ENCODE data around the gene SPOP.
"Not testable (repeated sequence)": the region's sequence is repeated elsewhere in the genome, so short reads cannot be mapped to it uniquely, and the experiment has no call there.

The SPOP gene

DNA sequence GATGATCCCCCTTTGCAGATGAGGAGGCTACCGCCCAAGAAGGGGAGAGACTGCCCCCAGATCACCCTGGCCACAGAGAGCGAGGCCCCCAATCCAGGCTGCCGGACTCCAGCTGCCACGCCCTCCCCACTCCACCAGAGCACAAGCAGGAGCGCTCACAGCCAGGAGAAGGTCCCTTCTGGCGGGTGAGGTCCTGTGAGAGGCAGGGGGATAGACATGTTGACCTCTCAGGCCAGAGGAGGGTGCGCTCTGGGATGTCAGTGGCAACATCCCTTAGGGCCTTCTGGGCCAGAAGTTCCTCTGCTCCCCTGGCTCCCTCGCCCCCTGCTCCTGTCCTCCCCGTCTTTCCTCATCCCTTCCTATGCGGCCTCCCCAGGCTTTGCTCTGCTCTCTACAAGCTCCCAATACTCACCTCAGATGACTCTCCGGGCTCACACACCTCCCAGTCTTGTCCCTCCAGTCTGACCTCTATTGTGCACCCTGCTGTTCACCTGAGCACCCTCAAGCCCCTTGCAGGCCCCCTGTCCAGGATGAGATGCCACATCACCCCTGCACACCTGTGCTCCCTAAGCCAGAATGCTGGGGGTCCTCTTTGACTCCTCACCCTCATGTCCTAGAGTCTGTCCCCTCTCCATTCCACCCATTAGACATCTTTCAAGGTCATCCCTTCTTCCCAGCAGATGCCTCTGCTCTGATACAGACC, 107.2 kb downstream of the SPOP start:
- no peak for DNase-seq

DNA sequence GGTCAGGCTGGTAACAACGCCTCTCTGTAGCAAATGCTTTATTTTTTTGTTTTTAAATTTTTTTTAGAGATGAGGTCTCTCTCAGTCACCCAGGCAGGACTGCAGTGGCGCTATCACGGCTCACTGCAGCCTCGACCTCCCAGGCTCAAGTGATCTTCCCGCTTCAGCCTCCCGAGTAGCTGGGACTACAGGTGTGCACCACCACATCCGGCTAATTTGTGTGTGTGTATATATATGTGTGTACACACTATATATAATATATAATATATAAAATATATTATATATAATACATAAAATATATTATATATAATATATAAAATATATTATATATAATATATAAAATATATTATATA, 109.2 kb downstream of the SPOP start:
- not testable (repeated sequence) for DNase-seq

GRCh38 chr17:49567871-49568694, 109.8 kb downstream of the SPOP start:
- peak; percentile 83 for DNase-seq

DNA sequence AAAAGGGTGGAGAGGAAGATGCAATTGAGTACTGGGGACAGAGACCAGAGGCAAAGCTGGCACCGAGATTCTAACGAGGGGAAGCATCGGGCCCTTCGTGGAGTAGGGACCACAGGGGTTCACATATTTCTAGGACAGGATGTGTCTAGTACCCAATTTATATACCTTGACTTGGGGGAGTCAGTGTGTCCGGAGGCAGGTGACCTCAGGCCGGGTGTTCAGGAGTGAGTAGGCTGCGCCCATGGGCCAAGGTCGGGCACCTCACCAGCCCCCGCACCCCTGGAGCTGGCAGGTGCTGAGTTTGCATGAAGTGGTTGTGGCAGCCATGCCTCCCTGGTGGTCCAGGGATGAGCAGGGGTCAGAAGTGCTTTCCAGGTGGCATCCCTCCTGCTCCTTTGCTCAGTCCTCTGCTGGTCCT, 110.8 kb downstream of the SPOP start:
- no peak for DNase-seq

GRCh38 chr17:49566668-49567071, 111.2 kb downstream of the SPOP start:
- no peak for DNase-seq

DNA sequence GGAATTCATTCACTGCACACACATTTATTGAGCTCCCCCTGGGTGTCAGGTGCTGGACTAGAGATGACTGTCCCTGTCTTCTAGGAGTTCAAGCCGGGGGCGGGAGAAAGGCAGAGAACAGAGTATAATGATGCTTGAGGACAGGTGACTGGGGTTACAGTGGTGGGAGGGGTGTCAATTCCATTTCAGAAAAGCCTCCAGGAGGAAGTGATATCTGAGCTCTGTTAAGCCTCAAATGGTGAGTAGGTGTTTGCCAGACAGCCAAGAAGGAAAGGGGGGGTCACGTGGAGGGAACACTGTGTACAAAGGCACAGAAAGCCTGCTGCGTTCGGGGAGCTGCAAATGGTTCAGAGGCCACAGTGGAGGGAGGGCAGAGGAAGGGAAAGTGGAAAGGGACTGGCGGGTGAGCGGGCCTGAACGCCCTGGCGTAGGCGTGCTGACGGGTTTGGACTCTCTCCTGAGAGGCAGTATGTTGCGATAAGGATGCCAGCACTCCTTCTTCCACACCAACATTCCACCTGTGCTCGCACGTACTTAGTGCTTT, 111.9 kb downstream of the SPOP start:
- no peak for DNase-seq

GRCh38 chr17:49564638-49565037, 113.3 kb downstream of the SPOP start:
- DNase-seq: no peak

- DNase-seq: no peak
These were observed 120.4 kb downstream of the SPOP start for GRCh38 chr17:49557312-49558024.

DNA sequence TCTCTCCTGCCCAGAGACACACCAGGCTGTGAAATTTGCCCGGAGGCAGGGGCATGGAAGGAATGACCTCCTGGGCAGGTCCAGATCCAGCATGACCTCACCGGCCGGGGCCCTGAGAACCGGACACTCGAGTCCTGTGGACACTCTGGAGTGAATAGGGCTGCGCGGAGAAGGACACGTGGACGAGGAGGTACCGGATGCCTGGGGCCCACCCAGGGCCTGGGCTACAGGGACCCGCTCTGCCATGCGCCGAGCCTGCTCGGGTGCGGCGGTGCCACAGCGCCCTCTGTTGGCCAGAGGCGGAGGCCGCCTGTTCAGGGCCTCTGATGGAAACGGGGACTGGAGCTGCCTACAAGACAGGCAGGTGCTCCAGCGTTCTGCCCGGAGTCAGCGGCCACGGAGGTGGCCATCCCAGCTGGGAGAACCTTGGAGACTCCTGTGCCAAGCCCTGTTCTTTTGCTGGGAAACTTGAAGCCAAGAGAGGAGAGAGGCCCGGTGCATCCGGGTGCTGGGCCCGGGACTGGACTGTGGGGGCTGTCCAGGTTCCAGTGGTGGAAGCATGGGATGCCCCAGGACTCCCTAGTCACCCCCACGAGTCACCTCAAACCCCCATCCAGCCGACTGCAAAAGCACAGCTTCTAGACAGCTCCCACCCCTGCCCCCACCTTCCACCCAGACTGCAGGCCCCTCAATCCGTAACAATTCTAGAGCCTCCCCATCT, 121.5 kb downstream of the SPOP start:
- peak; percentile 85 for DNase-seq

- DNase-seq: no peak
These were observed 122.2 kb downstream of the SPOP start for GRCh38 chr17:49555495-49556222.

DNA sequence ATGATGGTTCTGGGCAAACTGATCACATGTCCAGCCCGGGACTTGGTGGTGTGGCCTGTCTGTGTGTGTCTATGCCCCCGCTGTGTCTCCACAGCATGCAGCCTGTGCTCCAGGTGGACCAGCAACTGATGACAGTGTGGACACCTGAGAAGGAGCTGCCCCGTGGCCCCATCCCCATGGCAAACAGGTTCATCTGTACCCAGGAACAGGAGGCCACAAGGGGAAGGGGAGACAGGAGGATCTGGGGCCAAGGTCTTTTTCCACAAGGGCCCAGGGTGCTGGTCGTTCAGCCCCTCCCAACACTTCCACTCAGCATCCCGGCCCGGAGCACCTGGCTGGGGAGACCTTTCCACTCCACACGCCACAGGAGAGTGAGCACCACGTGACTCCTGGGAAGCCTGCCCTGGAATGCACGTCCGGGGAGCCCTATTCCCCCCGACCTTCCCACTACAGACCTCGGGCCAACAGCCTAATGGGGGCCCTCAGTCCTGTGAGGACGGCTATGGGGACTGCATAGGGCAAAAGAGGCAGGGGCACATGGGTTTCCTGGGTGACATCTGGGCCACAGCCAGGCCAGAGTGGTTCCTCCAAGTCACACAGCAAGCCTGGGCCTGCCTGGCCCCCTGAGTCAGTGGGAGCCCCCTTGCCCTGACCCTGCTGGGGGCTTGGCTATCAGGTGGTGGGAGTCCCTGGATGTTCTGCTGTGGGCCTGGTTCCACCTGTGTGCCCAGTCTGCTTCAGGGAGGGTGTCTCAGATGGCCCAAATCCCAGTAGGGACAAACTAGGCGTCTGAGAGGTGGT, 123.0 kb downstream of the SPOP start:
- no peak for DNase-seq

DNA sequence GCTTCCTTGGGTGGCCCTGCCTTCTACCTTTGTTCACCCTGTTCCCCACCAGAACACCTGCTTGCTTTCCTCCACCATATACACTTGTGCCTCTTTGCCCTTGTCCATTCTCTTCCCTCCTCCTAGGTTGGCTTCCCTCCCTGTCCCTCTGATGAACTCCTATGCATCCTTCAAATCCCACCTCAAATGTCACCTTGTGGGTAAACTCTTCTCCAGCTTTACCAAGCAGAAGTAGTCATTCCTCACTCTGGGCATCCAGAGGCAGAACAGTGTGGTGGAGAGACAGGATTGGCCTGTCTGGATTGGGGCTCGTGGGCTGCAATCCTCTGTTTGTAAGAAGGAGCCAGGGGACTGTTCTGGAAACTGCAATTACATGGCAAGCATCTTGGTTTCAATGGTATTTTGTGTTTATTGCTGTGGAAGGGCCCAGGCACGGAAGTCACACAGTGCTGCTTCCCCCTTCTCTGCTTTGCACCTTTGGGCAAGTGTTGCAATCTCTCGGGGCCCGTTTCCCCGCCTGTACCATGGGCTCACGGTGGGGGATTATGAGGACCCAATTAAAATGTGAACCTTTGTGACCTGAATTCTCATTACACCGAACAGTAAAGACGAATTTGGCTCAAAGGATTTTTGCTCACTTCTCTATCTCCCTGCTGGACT, 124.1 kb downstream of the SPOP start:
- no peak for DNase-seq

DNA sequence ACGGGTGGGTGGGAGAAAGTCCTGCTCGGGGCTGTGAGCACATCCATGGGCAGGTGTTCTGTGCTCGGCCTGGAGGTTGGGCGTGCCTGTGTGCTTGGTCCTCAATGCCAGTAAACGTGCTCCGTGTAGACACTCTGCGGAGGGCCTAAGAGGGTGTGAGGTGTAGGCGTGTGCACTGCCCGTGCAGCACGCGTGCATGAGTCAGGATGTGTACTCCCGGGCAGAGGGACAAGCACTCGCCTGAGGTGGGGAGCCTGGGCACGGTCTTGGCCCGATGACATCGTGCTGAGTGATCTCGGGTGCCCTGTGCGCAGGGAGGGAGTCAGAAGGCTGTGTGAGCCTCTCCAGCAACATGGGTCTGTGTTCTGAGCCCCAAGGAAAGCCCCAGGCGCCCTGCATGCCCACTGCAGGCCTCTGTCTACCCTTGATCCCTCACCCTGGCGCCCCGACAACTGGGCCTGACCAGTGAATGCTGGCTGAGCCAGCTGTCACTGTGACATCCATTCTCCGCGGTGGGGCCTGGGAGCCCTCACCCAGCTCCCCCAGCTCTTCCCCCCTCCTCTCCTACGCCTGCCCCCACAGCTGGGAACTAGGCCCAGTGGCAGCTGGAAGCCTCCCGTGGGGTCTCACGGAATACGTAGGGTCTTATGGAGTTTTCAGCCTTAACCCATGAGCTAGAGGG, 125.7 kb downstream of the SPOP start:
- DNase-seq: no peak

DNA sequence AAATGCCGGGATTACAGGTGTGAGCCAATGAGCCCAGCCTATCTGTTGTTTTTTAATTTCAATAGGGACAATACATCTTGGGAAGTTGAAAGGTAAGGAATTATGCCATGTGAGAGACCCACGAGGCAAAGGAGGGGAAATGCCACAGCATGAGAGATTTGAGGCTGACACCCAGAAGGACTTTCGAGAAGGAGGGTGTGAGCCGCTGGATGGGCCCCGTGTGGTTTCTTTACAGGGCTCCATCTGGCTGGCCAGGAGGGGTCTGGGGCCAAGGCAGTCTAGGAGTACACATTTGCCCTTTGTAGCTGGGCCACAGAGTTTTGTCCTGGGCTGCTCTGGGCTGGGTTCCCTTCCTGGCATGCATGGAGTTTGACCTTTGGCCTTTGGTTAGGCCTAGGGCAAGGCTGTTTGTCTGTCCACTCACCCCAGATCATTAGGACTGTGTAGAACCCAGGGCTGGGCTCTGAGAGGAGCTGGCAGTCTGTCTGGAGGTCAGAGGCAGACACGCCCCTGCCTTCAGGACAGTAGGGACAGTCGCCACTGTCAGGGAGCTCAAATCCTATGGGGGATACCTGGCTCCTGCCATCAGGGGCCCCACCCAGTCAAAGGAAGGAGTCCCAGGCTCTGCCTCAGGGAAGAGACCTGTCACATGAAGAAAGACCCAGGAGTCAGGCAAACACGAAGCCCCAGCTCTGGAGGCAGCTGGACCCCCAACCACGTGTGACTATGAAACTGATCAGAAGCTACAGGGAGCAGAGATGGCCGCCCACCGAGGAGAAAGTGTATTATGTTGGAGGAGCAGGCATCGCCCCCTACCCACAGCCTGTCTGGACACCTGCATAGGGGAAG, 126.5 kb downstream of the SPOP start:
- DNase-seq: no peak

DNA sequence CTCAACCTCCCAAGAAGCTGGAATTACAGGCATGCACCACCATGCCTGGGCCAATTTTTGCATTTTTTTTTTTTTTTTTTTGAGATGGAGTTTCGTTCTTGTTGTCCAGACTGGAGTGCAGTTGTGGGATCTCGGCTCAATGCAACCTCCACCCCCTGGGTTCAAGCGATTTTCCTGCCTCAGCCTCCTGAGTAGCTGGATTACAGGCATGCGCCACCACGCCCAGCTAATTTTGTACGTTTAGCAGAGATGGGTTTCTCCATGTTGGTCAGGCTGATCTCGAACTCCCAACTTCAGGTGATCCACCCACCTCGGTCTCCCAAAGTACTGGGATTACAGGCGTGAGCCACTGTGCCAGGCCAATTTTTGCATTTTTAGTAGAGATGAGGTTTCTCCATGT, 127.1 kb downstream of the SPOP start:
- not testable (repeated sequence) for DNase-seq

- DNase-seq: no peak
These were observed 127.9 kb downstream of the SPOP start for GRCh38 chr17:49549691-49550678.

- DNase-seq: no peak
These were observed 128.6 kb downstream of the SPOP start for GRCh38 chr17:49549311-49549605.
